ENCODE results near the gene FZD2.

GRCh38 chr17:44606658-44607057 is 49.4 kb downstream of the FZD2 start:
- TF ChIP-seq MAX (IDR thresholded peaks at IDR 0.05; ENCODE audit: low read depth, low read length) (no peak), POLR2A (IDR thresholded peaks at IDR 0.05; ENCODE audit: extremely low read depth, insufficient read length) (no peak), MYC (IDR thresholded peaks at IDR 0.05; ENCODE audit: low read depth, low read length) (no peak)
- TF ChIP-seq, protein P1, sequence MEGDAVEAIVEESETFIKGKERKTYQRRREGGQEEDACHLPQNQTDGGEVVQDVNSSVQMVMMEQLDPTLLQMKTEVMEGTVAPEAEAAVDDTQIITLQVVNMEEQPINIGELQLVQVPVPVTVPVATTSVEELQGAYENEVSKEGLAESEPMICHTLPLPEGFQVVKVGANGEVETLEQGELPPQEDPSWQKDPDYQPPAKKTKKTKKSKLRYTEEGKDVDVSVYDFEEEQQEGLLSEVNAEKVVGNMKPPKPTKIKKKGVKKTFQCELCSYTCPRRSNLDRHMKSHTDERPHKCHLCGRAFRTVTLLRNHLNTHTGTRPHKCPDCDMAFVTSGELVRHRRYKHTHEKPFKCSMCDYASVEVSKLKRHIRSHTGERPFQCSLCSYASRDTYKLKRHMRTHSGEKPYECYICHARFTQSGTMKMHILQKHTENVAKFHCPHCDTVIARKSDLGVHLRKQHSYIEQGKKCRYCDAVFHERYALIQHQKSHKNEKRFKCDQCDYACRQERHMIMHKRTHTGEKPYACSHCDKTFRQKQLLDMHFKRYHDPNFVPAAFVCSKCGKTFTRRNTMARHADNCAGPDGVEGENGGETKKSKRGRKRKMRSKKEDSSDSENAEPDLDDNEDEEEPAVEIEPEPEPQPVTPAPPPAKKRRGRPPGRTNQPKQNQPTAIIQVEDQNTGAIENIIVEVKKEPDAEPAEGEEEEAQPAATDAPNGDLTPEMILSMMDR (IDR thresholded peaks at IDR 0.05; ENCODE audit: low read depth, low read length) = no peak
